Right ventricle myocardium superior (tissue), 1 donor: ENCODE measurements around the gene TMLHE. TPM values are rescaled to one million over a fixed set of nuclear protein-coding genes. Genes with fewer than 3 reads are reported as not detected.
"Not testable (repeated sequence)": the region's sequence is repeated elsewhere in the genome, so short reads cannot be mapped to it uniquely, and the experiment has no call there.

ENCODE experiments used
- ATAC-seq: fragments of 200-7000 bp; cut with Tn5 transposase; one replicate; pipeline ENCODE4 v1.9.1; 2020; ENCODE audit warnings: mild to moderate bottlenecking; ENCODE audit not compliant: poor library complexity
- DNase-seq: peaks from one replicate; pipeline ENCODE4 v3.0.0-alpha.2; 2020
- intact Hi-C: fragments of 100-400 bp; cut with DNase I; formaldehyde crosslinking; loops from one replicate; pipeline ENCODE4 v1.11.2; 2022
- microRNA-seq: library from miRNA; unstranded; fragments of <30 nt; microRNA quantifications from one replicate; pipeline ENCODE4 v1.2.0, GENCODE V29; 2020
- total RNA-seq: library from RNA; stranded (reverse); fragmentation: NEBNext Ultra II Directional; extraction: Animal tissue kit (Norgen Biotek cat#: 25700); gene quantifications from one replicate; pipeline ENCODE4 v1.2.1, GENCODE V29; 2021
- donor health status: DM: no; HTN: yes; CAD: no; lungs with severe emphysema.

Gene TMLHE
- total RNA-seq, 1 donor from 2014 or later = 38.8 TPM

DNA sequence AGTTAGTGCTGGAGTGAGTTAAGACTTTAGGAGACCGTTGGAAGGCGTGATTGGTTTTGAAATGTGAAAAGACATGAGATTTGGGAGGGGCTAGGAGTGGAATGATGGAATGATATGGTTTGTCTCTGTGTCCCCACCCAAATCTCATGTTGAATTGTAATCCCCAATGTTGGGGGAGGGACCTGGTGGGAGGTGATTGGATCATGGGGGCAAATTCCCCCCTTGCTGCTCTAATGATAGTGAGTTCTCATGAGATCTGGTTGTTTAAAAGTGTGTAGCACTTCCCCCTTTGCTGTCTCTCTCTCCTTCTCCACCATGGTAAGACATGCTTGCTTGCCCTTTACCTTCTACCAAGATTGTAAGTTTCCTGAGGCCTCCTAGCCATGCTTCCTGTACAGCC lies 85.7 kb downstream of the TMLHE start:
- DNase-seq, intact Hi-C loops, ATAC-seq: not testable (repeated sequence)

DNA sequence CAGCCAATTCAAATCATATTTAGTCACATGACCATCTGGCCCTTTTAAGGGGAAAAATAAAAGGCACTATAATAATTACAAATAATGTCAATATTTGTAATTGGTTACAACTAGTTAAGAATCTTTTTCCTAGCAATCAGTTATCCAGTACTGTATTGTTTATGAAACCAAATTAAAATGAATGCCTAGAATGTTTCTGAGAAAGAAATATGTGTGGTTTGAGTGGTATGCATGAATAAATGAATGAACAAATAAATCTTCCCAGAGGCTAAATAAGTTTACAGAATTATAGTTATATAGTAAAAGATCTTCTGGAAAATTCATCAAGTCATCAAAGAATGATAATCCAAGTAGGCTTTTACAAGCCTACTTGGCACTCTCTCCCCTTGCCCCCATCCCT lies 98.5 kb downstream of the TMLHE start:
- DNase-seq (no peak), ATAC-seq (no peak)
- intact Hi-C loops = no loop called here

DNA sequence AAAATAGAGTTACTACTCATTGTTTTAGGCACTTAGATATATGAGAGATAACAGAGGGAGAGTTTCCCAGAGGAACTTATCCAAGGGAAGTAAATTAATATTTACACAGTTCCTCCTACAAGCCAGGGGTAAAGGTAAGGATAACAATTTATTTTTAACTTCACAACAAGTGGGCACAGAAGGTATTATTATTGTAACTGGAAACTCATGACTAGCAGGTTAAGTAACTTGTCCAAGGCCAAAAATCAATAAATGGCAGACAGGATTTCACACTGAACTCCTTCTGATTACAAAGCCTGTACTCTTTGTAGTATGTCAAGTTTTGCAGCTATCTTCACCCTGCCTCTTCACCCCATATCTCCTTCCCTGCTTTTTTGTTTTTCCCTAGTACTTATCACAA lies 107.5 kb downstream of the TMLHE start:
- no peak for ATAC-seq
- intact Hi-C loops = no loop called here
- no peak for DNase-seq

DNA sequence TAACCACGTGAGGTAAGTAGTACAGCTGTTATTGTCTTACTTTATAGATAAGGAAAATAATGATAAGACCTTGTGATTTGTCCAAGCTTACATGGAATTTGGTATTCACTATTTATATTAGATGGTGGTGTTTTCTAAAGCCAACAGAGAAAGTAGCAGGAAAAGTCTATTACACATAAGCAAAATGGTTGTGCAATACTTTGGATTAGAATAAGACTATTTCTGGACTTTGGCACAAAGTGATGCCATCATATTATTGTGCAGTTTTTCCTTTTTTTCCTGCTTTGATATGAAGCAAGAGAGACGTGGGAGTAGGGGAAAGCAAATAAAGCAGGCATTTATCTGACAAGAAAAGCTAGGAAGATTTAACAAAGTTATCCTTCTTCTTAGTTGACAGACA lies 117.6 kb downstream of the TMLHE start:
- intact Hi-C loops, DNase-seq, ATAC-seq: not testable (repeated sequence)

DNA sequence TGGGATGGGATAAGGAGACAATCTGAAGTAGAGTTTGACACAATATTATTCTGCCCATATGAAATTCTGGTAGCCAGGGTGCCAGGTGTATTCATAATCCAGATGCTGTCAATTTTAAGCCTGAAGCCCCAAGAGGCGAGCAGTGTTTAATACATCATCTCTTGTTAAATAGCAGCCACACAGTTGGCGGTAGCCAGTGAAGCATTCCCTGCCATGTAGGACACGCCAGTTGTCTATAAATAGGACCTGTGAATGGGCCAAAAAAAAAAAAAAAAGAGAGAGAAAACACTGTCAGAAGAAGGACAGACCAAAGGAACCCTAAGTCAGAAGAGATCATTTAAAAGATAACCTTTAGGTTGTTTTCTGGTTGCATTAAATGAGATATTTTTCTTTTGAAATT lies 121.3 kb downstream of the TMLHE start:
- peak; percentile 85 for ATAC-seq
- DNase-seq, intact Hi-C loops: not testable (repeated sequence)

DNA sequence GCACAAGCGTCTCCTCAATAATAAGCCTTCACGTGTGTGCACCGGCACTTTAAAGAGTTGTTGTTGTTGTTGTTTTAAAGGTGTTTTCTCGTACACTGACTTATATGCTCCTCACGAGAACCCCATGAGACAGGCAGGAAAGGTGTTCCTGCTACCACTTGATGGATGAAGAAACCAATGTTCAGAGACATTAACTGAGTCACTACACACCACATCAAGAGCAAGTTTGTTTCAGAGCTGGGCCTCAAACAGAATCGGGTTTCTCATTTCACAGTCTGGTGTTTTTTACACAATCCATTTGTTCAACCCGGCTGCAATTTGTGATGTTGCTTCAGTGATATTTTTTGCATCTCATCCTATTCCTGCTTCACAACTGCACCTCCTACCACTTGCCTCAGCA lies 135.6 kb downstream of the TMLHE start:
- intact Hi-C loops, DNase-seq, ATAC-seq: not testable (repeated sequence)

DNA sequence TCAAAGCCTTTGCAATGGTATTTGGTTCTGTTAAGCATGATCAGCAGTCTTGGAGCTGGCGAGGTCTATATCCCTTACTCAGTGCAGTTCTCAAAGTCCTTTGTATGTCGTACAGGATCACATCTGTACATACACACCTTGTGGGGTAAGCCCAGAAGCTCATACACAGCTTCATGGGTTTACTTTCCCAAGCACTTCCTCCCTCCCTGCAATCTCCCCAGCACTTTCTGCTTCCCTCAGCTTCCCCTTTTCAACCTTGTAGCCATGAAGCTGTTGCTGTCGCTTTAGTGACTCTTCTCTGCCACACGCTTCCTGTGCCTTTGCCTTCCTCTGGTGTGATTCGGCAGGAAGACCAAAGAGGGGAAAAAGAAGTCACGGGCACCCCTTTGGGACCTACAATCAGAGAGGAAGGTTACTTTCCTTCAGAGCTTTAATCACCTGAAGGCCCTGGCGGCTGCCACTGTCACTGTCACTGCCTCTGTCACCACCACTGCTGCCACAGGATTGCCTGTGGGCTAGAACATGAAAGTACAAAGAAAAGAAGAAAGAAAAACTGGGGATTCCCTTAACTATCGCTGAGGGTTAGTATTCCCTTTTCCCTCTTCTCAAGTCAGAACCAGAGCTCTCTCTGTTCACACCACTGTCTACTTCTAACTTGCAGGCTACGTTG lies 146.3 kb downstream of the TMLHE start:
- intact Hi-C loops, DNase-seq, ATAC-seq: not testable (repeated sequence)

DNA sequence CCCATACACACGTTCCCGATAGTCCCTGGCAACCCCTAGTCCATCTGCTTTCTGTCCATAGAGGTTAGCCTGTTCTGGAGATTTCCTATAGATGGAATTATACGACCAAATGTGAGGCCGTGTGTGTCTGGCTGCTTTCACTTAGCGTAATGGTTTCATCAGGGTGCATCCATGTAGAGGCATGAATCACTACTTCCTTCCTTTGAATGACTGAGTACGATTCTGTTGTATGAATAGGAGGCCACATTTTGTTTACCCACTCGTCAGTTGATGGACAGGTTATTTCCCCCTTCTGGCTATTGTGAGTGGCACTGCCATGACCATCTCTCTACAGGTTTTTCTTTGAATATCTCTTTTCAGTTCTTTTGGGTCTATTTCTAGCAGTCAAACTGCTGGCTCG lies 152.3 kb downstream of the TMLHE start:
- intact Hi-C loops, DNase-seq: not testable (repeated sequence)

DNA sequence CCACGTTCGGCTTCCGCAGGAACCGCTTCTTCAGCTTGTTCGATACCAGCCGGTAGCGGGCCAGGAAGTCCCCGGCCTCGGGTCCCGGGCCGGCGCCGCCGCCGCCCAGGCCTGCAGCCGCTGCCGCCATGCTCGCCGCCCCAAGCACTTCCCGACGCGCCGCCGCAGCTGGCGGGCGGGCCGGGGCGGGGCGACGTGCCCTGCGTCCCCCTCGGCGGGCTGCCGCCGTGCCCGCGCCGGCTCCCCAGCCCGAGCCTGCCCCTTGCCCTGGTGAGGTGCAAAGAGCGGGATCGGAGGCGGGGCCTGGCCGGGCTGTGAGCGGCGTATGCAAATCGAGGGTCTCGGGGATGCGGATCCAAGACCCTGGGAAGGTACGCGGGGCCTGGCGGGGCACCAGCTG lies 154.3 kb downstream of the TMLHE start, which contains the start of gene F8A3:
F8A3 (minus strand) TSS at position 150 of the 400 bp plus-strand sequence; CDS start at position 130, 20 bp downstream.
- ATAC-seq = peak; percentile 91
- intact Hi-C loops, DNase-seq: not testable (repeated sequence)

More for the DNA sequence above, 152.3 kb downstream of the TMLHE start:
- not testable (repeated sequence) for ATAC-seq

DNA sequence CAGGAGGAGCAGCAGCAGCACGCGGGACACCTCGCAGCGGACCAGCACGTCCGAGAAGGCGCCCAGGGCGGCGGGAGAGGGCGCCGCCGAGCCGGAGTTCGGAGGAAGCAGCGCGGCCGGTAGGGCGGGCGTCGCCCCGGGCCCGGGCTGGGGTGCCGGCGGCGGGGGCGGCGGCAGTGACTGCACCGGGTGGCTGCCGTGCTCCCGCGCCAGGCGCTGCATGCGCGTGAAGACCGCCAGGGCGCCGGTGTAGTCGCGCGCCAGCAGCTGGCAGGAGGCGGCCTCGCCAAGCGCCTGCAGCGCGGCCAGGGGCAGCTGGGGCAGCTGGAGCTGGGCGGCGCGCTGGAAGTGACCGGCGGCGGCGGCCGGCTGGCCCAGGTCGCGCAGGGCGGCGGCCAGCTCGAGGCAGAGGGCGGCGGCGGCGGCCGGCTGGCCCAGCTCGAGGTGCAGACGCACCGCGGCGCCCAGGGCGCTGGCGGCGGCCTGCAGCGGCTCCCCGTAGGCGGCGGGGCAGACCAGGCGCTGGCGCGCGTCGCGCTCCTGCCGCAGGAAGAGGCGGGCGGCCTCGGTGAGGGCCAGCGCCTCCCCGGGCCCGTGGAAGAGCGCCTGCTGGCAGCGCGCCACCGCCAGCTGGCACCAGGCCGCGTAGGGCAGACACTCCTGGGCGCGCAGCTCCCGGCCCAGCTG lies 154.8 kb downstream of the TMLHE start:
- not testable (repeated sequence) for DNase-seq
- peak; percentile 91 for ATAC-seq

DNA sequence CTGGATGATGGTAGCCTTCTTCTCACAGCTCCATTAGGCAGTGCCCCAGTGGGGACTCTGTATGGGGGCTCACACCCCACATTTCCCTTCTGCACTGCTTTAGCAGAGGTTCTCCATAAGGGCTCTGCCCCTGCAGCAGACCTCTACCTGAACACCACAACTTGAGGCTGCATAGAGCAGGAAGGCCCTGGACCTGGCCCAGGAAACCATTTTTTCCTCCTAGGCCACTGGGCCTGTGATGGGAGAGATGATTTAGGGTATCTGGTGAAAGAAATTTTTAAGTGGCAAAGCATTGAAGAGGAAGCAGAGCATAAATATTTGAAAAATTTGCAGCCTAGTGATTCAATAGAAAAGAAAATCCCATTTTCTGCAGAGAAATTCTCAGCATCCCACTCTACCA lies 171.7 kb downstream of the TMLHE start:
- DNase-seq (no peak), ATAC-seq (no peak)
- intact Hi-C loops = no loop called here

More for the DNA sequence above, 154.8 kb downstream of the TMLHE start:
- intact Hi-C loops = not testable (repeated sequence)

Small RNAs within 50 kb of the gene (microRNA-seq; reads per million reads assigned to microRNA genes)
- not detected for gene MIR1184-3

Other genes with a start within 250 kb of the TMLHE start
- gene F8A2, start 230.9 kb downstream of the TMLHE start, total RNA-seq = not detected
- gene F8A3, start 154.3 kb downstream of the TMLHE start, total RNA-seq = not detected
- gene SPRY3, start 366 bp downstream of the TMLHE start, total RNA-seq = 0.83 TPM